NCI-H345 treated with DMSO at 0.1 percent for 48 hours (cell line): ENCODE data around the gene KCNK1.
"Not testable (repeated sequence)": the region's sequence is repeated elsewhere in the genome, so short reads cannot be mapped to it uniquely, and the experiment has no call there.

ENCODE experiments used
- DNase-seq: peaks from one replicate; lab custom pipeline; 2025; ENCODE audit not compliant: unreplicated experiment; lab: John Stamatoyannopoulos, UW

Gene KCNK1

GRCh38 chr1:233607252-233608119 lies 6.4 kb upstream of the KCNK1 start:
- no peak for DNase-seq

GRCh38 chr1:233608988-233609387 lies 4.9 kb upstream of the KCNK1 start:
- DNase-seq = no peak

GRCh38 chr1:233609926-233610325 lies 4.0 kb upstream of the KCNK1 start:
- no peak for DNase-seq

GRCh38 chr1:233610628-233611027 lies 3.3 kb upstream of the KCNK1 start:
- no peak for DNase-seq

GRCh38 chr1:233611363-233611762 lies 2.5 kb upstream of the KCNK1 start:
- DNase-seq = not testable (repeated sequence)

GRCh38 chr1:233614173-233614742 lies 352 bp downstream of the KCNK1 start:
- DNase-seq = no peak

DNA sequence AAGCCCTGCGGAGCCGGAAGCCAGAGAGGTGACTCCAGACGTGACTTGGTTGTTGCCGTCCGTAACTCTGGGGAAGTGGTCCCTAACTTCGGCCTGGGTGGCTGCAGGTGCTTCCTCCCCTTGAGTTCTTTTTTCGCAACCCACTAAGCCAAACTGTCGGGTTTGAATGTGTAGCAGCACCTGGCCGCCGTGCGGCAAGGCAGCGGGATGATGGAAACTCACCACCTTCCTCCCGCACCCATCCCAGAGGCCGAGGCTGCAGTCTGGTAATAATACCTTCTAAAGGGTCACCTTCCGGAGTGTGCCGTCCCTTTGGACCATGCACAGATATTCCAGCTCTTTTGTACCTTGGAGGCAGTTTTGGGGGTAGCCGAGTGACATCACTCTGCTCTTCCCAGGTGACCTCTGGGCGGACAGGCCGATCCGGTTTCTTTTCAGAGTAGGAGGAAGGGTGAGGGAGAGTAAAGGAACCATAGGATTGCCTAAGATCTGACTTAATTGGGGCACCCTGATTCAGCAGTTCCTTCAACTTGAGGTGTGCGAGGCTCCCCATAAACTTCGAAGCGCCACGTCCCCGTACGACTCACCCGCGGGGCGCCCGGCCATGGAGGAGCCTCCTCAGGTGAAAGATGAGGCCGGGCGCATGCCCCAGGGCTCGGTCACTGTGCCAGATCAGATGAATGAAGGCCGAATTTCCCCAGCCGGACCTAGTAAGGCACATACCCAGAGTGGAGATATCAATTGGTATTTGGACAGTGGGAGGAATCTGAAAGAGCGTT lies 1.0 kb downstream of the KCNK1 start:
- DNase-seq = no peak

- DNase-seq = no peak
Observed at GRCh38 chr1:233615571-233615970, 1.7 kb downstream of the KCNK1 start.

DNA sequence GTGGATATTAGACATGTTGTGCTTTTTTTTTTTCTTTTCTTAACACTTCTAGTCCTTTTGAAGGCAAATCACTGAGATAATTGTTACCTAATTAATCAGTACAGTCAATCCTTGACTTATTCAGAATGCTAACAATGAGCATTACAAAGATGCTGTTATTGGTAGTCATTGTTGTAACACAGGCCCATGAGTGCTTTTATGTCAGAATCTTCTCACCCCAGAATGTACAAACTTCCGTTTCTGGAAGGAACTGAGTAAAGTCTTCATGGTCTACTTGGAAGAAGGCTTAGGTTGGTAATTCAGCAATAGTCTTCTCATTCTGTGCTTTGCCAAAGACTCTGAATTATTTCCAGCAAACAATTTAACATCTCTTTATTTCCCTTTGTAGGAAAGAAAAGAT lies 3.1 kb downstream of the KCNK1 start:
- DNase-seq = no peak

- not testable (repeated sequence) for DNase-seq
Observed at GRCh38 chr1:233619414-233619813, 5.5 kb downstream of the KCNK1 start.

DNA sequence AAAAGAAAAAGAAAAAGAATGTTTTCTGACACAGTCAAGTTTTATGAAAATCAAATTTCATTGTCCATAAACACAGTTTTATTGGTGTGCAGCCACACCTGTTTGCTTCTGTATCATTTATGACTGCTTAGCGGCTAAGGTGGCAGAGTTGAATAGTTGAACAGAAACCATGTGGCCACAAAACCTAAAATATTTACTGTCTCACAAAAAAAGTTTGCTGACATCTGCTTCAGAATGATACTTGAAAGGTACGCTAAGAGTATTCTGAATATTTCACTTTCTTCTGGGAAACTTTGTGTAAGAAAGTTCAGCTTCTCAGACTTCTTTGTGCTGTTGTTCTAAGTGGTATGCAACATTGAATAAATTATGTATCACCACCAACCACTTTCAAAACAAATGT lies 6.2 kb downstream of the KCNK1 start:
- no peak for DNase-seq

GRCh38 chr1:233621923-233622322 lies 8.0 kb downstream of the KCNK1 start:
- no peak for DNase-seq

DNA sequence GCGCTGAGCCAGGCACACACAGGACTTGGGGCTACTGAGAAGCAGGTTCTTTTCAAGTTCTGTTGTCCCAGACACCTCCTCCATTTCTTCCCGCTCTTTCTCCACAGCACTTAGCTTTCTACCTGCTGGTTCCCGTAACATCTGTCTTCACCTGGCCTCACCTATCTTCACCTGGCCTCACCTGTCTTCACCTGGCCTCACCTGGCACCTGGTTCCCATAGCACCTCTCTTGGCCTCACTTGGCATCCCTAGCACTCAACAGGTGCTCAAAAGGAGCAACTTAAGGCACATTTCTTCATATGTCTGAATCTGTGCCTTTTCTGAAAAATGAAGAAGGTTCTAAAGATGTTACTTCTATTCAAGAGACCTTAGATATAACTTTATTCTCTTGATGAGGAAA lies 10.4 kb downstream of the KCNK1 start:
- DNase-seq = no peak

DNA sequence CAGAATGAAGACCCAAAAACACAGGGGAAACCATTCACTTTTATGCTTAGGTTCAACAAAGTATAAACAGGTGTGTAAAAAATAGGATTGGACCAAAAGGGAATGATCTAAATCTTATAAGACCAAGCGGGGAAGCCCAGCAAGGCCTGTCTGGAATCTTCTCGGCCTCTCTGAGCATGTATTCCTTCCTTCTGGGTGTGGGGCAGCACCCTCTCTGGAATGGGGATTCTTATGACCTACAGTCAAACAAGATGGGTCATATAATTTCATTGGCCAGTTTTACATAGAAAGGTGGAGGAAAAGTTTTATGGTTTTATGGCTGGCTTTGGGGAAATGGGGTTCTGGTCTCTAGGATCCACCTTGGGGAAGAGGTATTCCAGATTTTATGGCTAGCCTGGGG lies 11.2 kb downstream of the KCNK1 start:
- no peak for DNase-seq

- DNase-seq = no peak
Observed at GRCh38 chr1:233625510-233625981, 11.6 kb downstream of the KCNK1 start.

- DNase-seq = no peak
Observed at GRCh38 chr1:233627376-233627775, 13.5 kb downstream of the KCNK1 start.

DNA sequence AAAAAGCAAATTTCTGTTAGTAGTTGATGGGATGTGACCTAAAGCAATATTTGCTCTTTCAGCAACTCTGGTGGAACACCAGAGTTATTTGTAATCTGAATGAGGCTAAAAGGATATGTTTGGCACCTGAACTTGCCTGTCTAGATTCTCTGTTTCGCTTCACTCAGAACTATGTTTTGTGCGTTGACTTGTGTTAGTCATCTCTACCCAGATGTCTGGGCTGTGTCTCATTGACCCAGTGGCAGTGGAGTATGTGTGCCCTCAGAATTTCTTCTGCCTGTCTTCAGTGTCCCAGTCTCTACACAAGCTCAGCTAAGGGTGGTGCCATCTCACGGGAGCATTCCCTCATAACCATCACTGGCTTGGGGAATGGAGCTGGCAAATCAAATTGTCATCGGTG lies 13.9 kb downstream of the KCNK1 start:
- no peak for DNase-seq

- DNase-seq = no peak
Observed at GRCh38 chr1:233629305-233629935, 15.5 kb downstream of the KCNK1 start.

DNA sequence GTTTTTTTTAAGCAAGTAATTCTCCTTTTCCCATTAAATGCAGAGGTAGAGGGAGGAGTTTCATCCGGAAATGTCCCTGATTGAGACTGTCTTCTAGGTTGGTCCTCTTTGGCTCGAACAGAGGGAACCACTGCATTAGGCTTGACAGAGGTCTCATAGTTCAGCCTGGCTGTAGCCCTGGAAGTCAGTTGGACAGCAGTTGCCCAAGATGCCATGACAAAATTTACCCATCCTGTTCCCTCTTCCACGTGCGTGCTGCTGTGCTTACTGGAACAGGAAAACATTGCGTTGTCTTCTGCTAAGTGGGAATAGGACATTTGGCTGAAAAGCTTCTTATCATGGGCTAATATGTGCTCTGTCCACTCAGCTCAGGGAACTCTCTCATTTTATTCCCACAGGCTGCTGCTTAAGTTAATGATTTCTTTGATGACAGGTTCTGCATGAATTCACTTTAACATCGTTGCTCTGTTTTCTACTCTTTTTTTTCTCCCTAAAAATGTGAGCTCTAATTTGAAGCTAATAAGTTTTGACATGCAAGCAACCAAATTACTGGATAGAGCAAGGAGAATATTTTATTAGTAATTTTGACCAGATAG lies 18.0 kb downstream of the KCNK1 start:
- no peak for DNase-seq

DNA sequence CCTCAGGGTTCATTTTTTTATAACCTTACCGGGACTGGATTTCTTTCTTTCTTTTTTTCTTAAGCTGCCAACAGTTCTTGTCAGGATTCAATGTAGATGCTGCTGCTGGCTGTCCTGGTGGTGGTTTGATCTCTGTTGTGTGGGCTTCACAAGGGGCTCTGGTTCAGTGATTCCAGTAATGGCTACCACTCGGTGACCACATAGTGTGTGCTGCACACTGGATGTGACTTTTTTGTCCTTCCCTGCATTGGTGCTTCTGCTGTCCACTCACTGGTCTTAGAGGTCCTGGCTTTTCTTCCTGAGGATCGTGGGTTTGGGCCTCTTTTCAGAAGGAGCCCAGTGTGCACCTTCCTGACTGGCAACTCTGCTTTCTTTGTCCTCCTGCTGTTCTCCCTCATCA lies 18.5 kb downstream of the KCNK1 start:
- DNase-seq = no peak
